Measurements from ENCODE around the gene GLUD1.
"Not testable (repeated sequence)": the region's sequence is repeated elsewhere in the genome, so short reads cannot be mapped to it uniquely, and the experiment has no call there.

GLUD1 gene

DNA sequence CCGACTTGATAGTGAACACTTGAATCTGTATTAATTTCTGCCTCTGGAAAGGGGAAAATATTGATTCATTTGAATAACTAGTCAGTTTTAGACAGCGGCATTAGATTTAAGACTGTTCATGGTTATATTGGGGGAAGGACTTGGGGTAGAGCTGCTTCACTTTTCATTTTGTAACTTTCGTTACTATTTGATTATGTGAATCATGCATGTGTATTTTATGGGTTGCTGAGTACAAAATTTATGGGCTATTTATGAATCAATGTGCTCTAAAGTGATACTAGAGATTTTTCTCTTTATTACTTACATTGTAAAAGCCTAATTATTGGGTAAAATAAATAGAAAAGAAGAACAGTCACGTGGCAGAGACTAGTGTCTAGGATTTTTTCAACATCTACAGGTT, 4.9 kb downstream of the GLUD1 start:
- H3K27ac ChIP-seq (ENCODE audit: low read length, poor library complexity, severe bottlenecking): no peak overlapping the region
- H3K18ac ChIP-seq (ENCODE audit: low read depth in 1 of 2, low read length in 2 of 2): no peak overlapping the region
- H3K4me3 ChIP-seq (ENCODE audit: insufficient read depth in 1 of 2, low read depth in 1 of 2, low read length in 2 of 2): no peak overlapping the region
- no peaks in the 10 kb centered on the region for H3K27me3 ChIP-seq (ENCODE audit: control insufficient read depth in 1 of 2, insufficient read depth in 1 of 2, low read length in 2 of 2)
- no peak overlapping the region for H2BK5ac ChIP-seq (ENCODE audit: low read depth, low read length, poor library complexity, severe bottlenecking)
- no peak for DNase-seq
- WGBS: 94% methylated on average over 3 of the region's 4 CpGs
- H2BK15ac ChIP-seq (ENCODE audit: low read depth, poor library complexity, severe bottlenecking): no peak overlapping the region
- peaks cover 8% of the 10 kb centered on the region for H3K79me1 ChIP-seq (replicated peaks; ENCODE audit: low read length, poor library complexity, severe bottlenecking)
- H2AK5ac ChIP-seq (ENCODE audit: low read length, severe bottlenecking): no peak overlapping the region
- H3K9ac ChIP-seq (ENCODE audit: low read length): peak overlapping the region; percentile 96
- peaks cover 3% of the 10 kb centered on the region for H3K4me1 ChIP-seq (ENCODE audit: control insufficient read depth, insufficient read depth, low read depth, low read length)
- H3K4me2 ChIP-seq (ENCODE audit: low read length, poor library complexity, severe bottlenecking): no peak overlapping the region
- H3K4ac ChIP-seq (ENCODE audit: low read depth in 1 of 2, low read length in 2 of 2): no peak overlapping the region
- H2AFZ ChIP-seq (ENCODE audit: low read depth, low read length): no peak overlapping the region
- no peaks in the 10 kb centered on the region for H3K9me3 ChIP-seq (ENCODE audit: control insufficient read depth, low read length)
- H2BK120ac ChIP-seq (ENCODE audit: low read depth, low read length): no peak overlapping the region
- H3K23ac ChIP-seq (ENCODE audit: low read length in 2 of 2): no peak overlapping the region
- peaks cover 2 to 22% of the 10 kb centered on the region in 2 experiments for H3K36me3 ChIP-seq (ENCODE audit: control insufficient read depth in 1 of 2, insufficient read depth in 2 of 2, low read depth in 1 of 2, low read length in 2 of 2)
- H4K91ac ChIP-seq (ENCODE audit: low read length): no peak overlapping the region
- no peak overlapping the region for H3K14ac ChIP-seq (ENCODE audit: low read length in 2 of 2)
- H2BK12ac ChIP-seq (ENCODE audit: low read length in 2 of 2): no peak overlapping the region
- H4K8ac ChIP-seq (ENCODE audit: low read length): no peak overlapping the region

DNA sequence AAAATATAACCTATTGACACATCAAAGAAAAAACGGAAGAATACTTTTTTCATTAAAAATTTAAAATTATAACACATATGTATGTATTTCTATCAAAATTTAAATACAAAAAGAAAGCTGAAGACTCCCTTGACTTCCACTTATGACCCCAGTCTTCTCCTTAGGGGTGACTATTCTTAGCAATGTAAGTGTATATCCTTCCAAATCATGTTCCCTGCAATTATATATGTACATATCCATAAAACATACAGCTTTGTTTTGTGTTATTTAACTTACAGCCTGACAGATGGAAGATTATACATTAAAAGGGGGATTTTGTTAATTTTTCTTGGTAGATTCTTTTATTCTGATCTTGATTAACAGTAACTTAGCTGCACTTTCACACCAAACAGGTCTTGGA, 9.1 kb downstream of the GLUD1 start:
- Histone ChIP-seq H2BK12ac (ENCODE audit: low read length in 2 of 2) (no peak overlapping the region), H2BK120ac (ENCODE audit: low read depth, low read length) (no peak overlapping the region), H3K4ac (ENCODE audit: low read depth in 1 of 2, low read length in 2 of 2) (no peak overlapping the region), H3K9ac (ENCODE audit: low read length) (peak overlapping the region; percentile 22), H4K8ac (ENCODE audit: low read length) (no peak overlapping the region), H4K91ac (ENCODE audit: low read length) (no peak overlapping the region), H2BK15ac (ENCODE audit: low read depth, poor library complexity, severe bottlenecking) (no peak overlapping the region), H3K27ac (ENCODE audit: low read length, poor library complexity, severe bottlenecking) (no peak overlapping the region), H3K4me3 (ENCODE audit: insufficient read depth in 1 of 2, low read depth in 1 of 2, low read length in 2 of 2) (no peak overlapping the region), H3K36me3 (ENCODE audit: control insufficient read depth in 1 of 2, insufficient read depth in 2 of 2, low read depth in 1 of 2, low read length in 2 of 2) (peaks cover 2 to 22% of the 10 kb centered on the region in 2 experiments), H3K23ac (ENCODE audit: low read length in 2 of 2) (no peak overlapping the region), H3K9me3 (ENCODE audit: control insufficient read depth, low read length) (no peaks in the 10 kb centered on the region), H3K14ac (ENCODE audit: low read length in 2 of 2) (no peak overlapping the region), H3K4me2 (ENCODE audit: low read length, poor library complexity, severe bottlenecking) (no peak overlapping the region), H2AFZ (ENCODE audit: low read depth, low read length) (no peak overlapping the region), H3K4me1 (ENCODE audit: control insufficient read depth, insufficient read depth, low read depth, low read length) (peaks cover 5% of the 10 kb centered on the region), H2AK5ac (ENCODE audit: low read length, severe bottlenecking) (no peak overlapping the region), H2BK5ac (ENCODE audit: low read depth, low read length, poor library complexity, severe bottlenecking) (no peak overlapping the region), H3K27me3 (ENCODE audit: control insufficient read depth in 1 of 2, insufficient read depth in 1 of 2, low read length in 2 of 2) (no peaks in the 10 kb centered on the region), H3K79me1 (replicated peaks; ENCODE audit: low read length, poor library complexity, severe bottlenecking) (peaks cover 8% of the 10 kb centered on the region), H3K18ac (ENCODE audit: low read depth in 1 of 2, low read length in 2 of 2) (no peak overlapping the region)
- WGBS: no CpG with 5 or more reads among the region's 1 CpG
- no peak for DNase-seq

DNA sequence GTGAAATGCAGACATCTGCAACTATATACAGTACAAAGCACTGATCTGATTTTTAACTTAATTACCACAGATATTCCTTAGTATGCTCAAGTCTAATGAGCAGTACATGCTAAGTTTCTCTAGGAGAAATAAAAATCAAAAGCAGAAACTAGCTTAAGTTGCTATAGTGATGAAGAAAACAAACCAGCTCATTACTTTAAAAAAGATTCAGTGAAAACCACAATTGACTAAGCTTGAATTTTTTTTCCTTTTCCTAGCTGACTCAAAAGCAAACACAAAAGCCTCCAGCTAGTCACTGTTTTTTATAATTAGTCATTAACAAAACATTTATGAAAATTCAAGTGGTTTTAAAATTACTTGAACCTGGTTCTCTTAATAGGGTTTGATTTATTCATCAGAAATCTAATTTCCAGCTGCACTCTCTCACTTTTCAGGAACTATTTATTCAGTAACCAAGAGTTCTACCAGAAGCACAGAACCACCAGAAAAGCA, 10.3 kb downstream of the GLUD1 start:
- H3K4me2 ChIP-seq (ENCODE audit: low read length, poor library complexity, severe bottlenecking); H3K4ac ChIP-seq (ENCODE audit: low read depth in 1 of 2, low read length in 2 of 2): not testable (repeated sequence)
- peak overlapping the region in 1 of 2 experiments; percentile 47 for H3K4me3 ChIP-seq (ENCODE audit: insufficient read depth in 1 of 2, low read depth in 1 of 2, low read length in 2 of 2)

DNA sequence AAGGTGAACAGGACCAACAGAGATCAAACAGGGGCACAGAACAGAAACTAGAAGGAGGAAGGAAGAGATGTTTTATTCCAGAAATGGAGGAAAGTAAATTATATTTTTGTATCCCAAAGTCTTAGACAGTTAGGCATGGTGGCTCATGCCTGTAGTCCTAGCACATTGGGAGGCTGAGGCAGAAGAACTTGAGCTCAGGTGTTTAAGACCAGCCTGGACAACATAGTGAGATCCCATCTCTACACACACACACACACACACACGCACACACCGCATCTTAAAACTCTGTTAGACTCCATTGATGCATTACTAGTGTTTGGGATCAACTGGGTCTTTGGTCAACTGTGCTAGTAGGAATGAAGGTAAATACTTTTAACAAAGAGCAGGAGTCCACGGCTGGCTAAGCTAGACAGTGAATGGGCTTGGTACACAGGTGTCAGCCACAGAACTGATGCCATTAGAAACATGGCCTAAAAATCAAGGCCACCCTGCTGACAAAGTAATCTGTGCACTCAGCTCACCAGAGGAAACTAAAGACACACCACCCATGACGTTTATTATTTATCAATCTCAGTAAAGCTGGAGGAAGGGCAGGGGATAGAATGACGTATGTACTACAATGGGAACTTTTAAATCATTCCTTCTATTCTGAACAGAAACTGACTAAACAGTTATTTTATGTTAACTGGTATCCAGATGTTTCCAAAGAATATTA, 10.9 kb downstream of the GLUD1 start:
- H3K4ac ChIP-seq (ENCODE audit: low read depth in 1 of 2, low read length in 2 of 2); H4K8ac ChIP-seq (ENCODE audit: low read length); H2AFZ ChIP-seq (ENCODE audit: low read depth, low read length); H2BK15ac ChIP-seq (ENCODE audit: low read depth, poor library complexity, severe bottlenecking); H2BK5ac ChIP-seq (ENCODE audit: low read depth, low read length, poor library complexity, severe bottlenecking); H3K4me1 ChIP-seq (ENCODE audit: control insufficient read depth, insufficient read depth, low read depth, low read length); H3K27me3 ChIP-seq (ENCODE audit: control insufficient read depth in 1 of 2, insufficient read depth in 1 of 2, low read length in 2 of 2); H4K91ac ChIP-seq (ENCODE audit: low read length); H2AK5ac ChIP-seq (ENCODE audit: low read length, severe bottlenecking); H2BK120ac ChIP-seq (ENCODE audit: low read depth, low read length); H3K23ac ChIP-seq (ENCODE audit: low read length in 2 of 2); H3K14ac ChIP-seq (ENCODE audit: low read length in 2 of 2); H3K79me1 ChIP-seq (replicated peaks; ENCODE audit: low read length, poor library complexity, severe bottlenecking); H3K9me3 ChIP-seq (ENCODE audit: control insufficient read depth, low read length); H3K4me2 ChIP-seq (ENCODE audit: low read length, poor library complexity, severe bottlenecking): not testable (repeated sequence)
- 71% methylated on average over 1 of the region's 5 CpGs for WGBS
- Histone ChIP-seq H3K36me3 (ENCODE audit: control insufficient read depth in 1 of 2, insufficient read depth in 2 of 2, low read depth in 1 of 2, low read length in 2 of 2) (peaks cover 2 to 11% of the 10 kb centered on the region in 2 experiments), H3K18ac (ENCODE audit: low read depth in 1 of 2, low read length in 2 of 2) (peak overlapping the region in 1 of 2 experiments; percentile 40), H3K4me3 (ENCODE audit: insufficient read depth in 1 of 2, low read depth in 1 of 2, low read length in 2 of 2) (peak overlapping the region in 1 of 2 experiments; percentile 47), H3K27ac (ENCODE audit: low read length, poor library complexity, severe bottlenecking) (peak overlapping the region; percentile 43), H2BK12ac (ENCODE audit: low read length in 2 of 2) (peak overlapping the region in 1 of 2 experiments; percentile 6), H3K9ac (ENCODE audit: low read length) (peak overlapping the region; percentile 95)
- peak; percentile 93 for DNase-seq

More for the DNA sequence above, 10.3 kb downstream of the GLUD1 start:
- H3K14ac ChIP-seq (ENCODE audit: low read length in 2 of 2); H2BK15ac ChIP-seq (ENCODE audit: low read depth, poor library complexity, severe bottlenecking); H3K9me3 ChIP-seq (ENCODE audit: control insufficient read depth, low read length); H2BK5ac ChIP-seq (ENCODE audit: low read depth, low read length, poor library complexity, severe bottlenecking); H2BK12ac ChIP-seq (ENCODE audit: low read length in 2 of 2); H3K4me1 ChIP-seq (ENCODE audit: control insufficient read depth, insufficient read depth, low read depth, low read length); H4K91ac ChIP-seq (ENCODE audit: low read length); H2AFZ ChIP-seq (ENCODE audit: low read depth, low read length); H3K23ac ChIP-seq (ENCODE audit: low read length in 2 of 2); H4K8ac ChIP-seq (ENCODE audit: low read length); H3K18ac ChIP-seq (ENCODE audit: low read depth in 1 of 2, low read length in 2 of 2); H2AK5ac ChIP-seq (ENCODE audit: low read length, severe bottlenecking); H3K27me3 ChIP-seq (ENCODE audit: control insufficient read depth in 1 of 2, insufficient read depth in 1 of 2, low read length in 2 of 2); H3K79me1 ChIP-seq (replicated peaks; ENCODE audit: low read length, poor library complexity, severe bottlenecking); H2BK120ac ChIP-seq (ENCODE audit: low read depth, low read length): not testable (repeated sequence)
- Histone ChIP-seq H3K9ac (ENCODE audit: low read length) (peak overlapping the region; percentile 95), H3K27ac (ENCODE audit: low read length, poor library complexity, severe bottlenecking) (peak overlapping the region; percentile 1), H3K36me3 (ENCODE audit: control insufficient read depth in 1 of 2, insufficient read depth in 2 of 2, low read depth in 1 of 2, low read length in 2 of 2) (peaks cover 2 to 17% of the 10 kb centered on the region in 2 experiments)
- DNase-seq: peak; percentile 89

Data from mesenchymal stem cell (in vitro differentiated cells and primary cell).